Measurements from ENCODE around the gene PKP1.

The PKP1 gene

DNA sequence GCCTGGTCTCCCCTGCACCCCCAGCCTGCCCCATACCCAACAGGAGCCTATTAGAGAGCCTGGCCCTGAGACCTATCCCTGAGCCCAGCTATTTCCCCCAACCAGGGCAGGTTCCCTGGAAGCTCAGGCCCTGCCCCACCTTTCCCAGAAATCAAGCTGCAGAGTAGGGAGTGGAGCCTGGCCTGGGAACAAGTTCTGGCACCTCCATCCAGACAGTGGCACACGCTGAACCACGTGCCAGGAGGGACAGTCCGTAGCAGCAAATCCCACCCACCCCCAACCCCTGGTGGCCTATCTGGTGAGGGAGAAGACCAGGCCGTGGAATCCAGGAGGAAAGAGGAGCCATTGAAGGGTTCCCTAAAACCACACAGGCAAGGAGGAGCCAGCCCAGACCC is 71.6 kb downstream of the PKP1 start:
- no peak for DNase-seq (ENCODE audit: low read depth)
- H3K4me3 ChIP-seq (ENCODE audit: low read length), result no peak overlapping the region
- TF ChIP-seq, protein P1, sequence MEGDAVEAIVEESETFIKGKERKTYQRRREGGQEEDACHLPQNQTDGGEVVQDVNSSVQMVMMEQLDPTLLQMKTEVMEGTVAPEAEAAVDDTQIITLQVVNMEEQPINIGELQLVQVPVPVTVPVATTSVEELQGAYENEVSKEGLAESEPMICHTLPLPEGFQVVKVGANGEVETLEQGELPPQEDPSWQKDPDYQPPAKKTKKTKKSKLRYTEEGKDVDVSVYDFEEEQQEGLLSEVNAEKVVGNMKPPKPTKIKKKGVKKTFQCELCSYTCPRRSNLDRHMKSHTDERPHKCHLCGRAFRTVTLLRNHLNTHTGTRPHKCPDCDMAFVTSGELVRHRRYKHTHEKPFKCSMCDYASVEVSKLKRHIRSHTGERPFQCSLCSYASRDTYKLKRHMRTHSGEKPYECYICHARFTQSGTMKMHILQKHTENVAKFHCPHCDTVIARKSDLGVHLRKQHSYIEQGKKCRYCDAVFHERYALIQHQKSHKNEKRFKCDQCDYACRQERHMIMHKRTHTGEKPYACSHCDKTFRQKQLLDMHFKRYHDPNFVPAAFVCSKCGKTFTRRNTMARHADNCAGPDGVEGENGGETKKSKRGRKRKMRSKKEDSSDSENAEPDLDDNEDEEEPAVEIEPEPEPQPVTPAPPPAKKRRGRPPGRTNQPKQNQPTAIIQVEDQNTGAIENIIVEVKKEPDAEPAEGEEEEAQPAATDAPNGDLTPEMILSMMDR (conservative IDR thresholded peaks at IDR 0.05; ENCODE audit: low read depth, low read length), result no peak

- TF ChIP-seq, protein P1 (conservative IDR thresholded peaks at IDR 0.05; ENCODE audit: low read depth, low read length), result no peak
- DNase-seq (ENCODE audit: low read depth), result no peak
- H3K4me3 ChIP-seq (ENCODE audit: low read length), result no peak overlapping the region
Observed at GRCh38 chr1:201355471-201355870, 72.2 kb downstream of the PKP1 start.

- no peak overlapping the region for H3K4me3 ChIP-seq (ENCODE audit: low read length)
- TF ChIP-seq, protein P1 (conservative IDR thresholded peaks at IDR 0.05; ENCODE audit: low read depth, low read length), result no peak
- no peak for DNase-seq (ENCODE audit: low read depth)
Observed at GRCh38 chr1:201356236-201356635, 72.9 kb downstream of the PKP1 start.

- DNase-seq (ENCODE audit: low read depth), result no peak
Observed at GRCh38 chr1:201356701-201357100, 73.4 kb downstream of the PKP1 start.

GRCh38 chr1:201357211-201357610 is 73.9 kb downstream of the PKP1 start:
- no peak overlapping the region for H3K4me3 ChIP-seq (ENCODE audit: low read length)
- no peak for DNase-seq (ENCODE audit: low read depth)
- TF ChIP-seq, protein P1 (conservative IDR thresholded peaks at IDR 0.05; ENCODE audit: low read depth, low read length), result no peak

More at GRCh38 chr1:201356701-201357100, 73.4 kb downstream of the PKP1 start:
- no peak overlapping the region for H3K4me3 ChIP-seq (ENCODE audit: low read length)
- TF ChIP-seq, protein P1 (conservative IDR thresholded peaks at IDR 0.05; ENCODE audit: low read depth, low read length), result no peak

DNA sequence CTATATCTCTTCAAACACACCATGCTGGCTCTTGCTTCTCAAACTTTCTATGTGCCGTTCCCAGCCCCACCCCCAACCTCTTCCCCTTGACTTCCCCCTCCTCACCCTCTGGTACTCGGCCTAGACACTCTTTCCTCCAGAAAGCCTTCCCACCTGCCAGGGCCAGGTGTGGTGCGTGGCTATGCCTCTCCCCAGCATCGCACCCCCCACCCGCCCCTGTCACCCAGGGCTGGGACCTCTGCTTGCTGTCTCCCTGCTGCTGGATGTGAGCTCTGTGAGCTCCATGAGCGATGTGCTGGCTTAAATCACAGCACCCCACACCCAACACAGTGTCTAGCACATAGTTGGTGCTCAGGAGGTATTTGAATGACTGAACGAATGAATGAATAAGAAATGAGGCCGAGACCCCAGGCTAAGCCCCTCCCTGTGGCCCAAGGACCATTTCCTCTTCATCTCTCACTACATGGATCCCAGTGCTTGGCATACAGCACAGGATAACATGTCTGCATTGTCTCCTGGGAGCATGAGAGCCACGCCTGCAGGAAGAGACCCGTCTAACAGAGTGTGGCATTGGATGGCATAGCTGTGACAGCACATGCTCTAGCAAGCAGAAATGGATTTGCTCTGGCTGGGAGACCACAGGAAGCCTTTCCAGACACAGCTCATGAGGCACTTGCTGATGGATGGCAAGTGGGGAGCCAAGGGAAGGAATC is 74.5 kb downstream of the PKP1 start:
- no peak overlapping the region for H3K4me3 ChIP-seq (ENCODE audit: low read length)
- TF ChIP-seq, protein P1 (conservative IDR thresholded peaks at IDR 0.05; ENCODE audit: low read depth, low read length), result no peak
- DNase-seq (ENCODE audit: low read depth), result no peak

- TF ChIP-seq, protein P1 (conservative IDR thresholded peaks at IDR 0.05; ENCODE audit: low read depth, low read length), result no peak
- no peak overlapping the region for H3K4me3 ChIP-seq (ENCODE audit: low read length)
- no peak for DNase-seq (ENCODE audit: low read depth)
Observed at GRCh38 chr1:201358596-201358995, 75.3 kb downstream of the PKP1 start.

All from retinal pigment epithelial cell (primary cell).